ENCODE results near the gene CRYBA1.

Gene CRYBA1

DNA sequence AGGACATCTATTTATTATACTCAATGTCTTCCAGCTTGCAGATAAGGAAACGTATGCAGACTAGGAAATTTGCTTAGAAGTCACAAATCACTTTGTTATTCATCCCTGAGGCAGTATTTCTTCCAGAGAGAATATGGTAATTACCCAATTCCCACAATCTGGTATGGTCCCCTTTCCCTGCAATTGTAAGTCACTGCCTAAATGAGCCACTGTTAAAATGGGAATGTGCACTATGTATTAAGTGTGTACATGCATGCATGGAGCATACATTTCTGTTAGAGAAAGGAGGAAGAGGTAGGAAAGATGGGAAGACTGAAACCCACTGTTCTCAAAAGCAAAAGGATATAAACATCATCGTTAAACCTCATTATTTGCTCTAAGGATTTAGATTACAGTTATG, 37.3 kb downstream of the CRYBA1 start:
- no peak for DNase-seq

DNA sequence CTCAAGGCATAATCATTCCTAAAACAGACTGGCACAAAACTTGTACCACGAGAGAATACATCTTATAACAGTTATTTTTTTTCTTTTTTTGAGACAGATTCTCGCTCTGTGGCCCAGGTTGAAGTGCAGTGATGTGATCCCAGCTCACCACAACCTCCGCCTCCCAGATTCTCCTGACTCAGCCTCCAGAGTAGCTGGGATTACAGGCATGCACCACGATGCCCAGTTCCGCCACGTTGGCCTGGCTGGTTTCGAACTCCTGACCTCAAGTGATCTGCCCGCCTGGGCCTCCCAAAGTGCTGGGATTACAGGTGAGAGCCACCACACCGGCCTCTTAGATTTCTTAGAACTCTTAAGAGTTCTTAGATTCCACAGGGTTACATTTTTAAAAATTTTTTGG, 43.2 kb downstream of the CRYBA1 start:
- no peak for DNase-seq

DNA sequence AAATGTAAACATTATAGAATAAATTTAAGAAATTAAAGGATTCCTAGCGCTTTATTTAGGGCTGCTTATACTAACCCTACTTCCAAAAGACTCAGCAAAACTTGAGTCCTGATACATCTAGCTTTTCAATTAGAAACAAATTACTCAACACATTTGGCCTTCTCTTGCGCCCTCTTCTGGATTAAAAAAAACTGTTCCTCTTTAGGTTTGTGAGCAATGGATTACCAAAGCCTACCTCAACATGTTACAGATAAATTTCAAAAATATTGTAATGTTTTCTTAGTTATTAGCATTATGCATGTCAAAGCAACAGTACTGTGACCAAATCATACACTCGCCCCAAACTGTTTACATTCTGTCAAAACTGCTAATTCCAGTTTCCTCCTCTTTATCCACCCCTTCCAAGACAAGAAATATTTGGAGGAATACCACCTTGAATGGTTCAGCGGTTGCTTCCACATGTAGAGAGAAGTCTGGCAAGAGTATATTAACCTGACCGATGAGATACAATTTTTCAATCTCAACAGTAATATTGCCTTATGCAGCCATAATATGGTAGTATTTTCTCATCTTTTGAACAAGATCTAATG, 44.6 kb downstream of the CRYBA1 start:
- DNase-seq: peak; percentile 61

DNA sequence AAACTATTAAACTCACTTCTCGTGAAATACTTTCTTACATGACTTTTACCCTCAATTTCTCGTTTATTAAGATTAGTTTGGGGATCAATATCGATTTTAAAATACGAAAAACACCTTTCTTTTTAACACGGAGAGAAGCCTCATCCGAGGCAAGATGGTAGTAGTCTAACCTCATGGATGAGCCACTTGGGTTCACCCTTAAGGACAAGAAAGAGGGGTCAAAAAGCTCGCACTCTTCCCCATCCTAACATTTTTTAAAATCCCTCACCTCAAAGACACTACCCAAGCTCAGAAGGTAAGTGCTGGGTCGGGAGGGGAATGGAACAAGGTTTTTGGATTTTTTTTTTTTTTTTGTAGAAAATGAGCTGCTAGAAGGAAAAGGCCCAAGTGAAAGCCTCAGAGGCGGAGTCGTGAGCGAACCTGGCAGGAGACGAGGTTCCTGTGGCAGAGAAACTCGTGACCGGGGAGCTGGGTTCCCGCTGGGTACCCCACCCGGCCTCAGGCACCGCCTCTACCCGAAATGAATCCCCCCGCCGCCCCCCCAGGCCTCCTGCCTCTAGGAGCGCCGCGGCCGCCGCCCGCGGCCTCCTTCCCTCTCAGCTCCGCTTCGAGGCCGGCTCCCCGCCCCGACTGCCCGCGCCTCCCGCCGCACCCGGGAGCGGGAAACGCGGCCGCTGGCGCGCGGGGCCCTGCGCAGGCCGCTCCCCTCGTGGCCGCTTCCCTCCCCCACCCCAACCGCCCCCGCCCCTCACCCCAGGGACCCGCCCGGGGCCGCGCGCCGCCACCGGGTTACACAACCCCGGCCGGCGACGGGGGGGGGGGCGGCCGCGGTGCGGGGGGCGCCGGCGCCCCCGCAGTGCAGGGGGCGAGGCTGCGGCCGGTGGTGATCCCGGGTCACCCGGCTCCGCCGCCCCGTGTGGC, 45.7 kb downstream of the CRYBA1 start:
- DNase-seq: peak; percentile 64

DNA sequence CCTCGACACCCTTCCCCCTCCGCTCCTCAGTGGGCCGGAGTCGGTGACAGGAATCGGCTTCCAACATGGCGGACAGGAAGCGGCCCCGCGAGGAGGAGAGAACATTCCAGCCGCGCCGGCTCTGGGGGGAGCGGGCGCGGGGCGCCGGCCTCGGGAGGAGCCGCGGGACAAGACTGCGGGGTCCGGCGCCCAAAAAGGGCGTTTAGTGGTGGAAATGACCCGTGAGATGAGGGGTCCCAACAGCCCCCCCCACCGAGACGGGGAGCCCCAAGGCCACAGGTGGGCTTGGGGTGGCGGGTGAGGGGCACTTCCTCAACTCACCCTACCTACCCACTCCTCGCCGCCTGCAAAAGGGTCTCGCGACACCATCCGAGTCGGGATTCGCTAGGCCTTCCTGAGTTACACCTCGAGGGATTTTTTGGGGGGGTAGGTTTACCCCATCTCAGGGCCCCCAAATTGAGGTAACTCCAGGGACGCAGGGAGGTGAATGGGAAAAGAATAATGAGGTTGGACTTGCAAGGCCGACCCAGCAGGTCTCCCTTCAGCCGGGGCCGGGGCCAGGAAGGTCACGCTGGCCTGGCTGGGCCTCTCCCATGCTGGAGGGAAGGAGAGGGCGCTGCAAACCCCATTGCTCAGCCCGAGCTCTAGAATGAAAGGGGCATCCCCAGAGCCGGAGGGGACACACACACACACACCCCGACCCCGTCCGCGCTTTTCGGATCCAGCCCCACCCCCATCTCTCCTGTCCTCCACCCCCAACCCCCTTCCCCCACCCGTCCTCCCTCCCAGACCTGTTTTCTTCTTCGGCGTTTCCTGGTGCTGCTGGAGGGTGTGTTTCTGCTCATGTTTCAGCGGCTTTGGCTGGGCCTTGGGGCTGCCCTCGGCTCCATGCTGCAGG, 46.6 kb downstream of the CRYBA1 start:
- peak; percentile 57 for DNase-seq

DNA sequence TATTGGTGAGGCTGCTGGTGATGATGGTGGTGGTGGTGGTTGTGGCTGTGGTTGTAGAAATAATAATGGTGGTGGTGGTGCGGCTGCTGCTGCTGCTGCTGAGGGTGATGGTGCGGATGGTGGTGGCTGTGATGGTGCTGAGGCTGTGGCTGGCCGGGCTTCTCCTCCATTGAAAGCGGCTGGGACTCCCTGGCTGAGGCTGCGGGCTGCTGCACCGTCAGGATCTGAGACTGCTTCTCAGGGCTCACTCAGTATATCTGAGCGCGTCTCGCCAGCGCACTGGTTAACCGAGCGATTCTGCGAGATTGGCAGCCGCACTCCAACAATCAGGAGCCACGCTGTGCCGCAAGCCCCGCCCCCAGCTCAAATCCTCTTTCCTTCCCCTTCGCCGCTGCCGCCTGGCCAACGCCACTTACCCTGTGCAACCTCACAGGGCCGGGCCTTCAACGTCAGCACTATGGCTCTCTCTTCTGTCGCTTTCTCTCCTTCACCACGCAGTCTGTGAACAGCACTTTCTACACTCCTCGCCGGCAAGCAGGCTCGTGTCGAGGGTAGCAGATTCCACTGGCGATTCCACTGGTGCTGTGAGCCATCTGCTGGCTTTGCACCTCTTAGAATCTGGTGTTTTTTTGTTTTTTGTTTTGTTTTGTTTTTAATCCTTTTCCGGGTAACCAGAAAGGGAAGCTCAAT, 47.4 kb downstream of the CRYBA1 start, which contains the start of gene NUFIP2:
Gene NUFIP2 (minus strand): TSS at position 259 of the 690 bp plus-strand sequence. CDS start 89 bp downstream, at position 170.
- DNase-seq: peak; percentile 99

DNA sequence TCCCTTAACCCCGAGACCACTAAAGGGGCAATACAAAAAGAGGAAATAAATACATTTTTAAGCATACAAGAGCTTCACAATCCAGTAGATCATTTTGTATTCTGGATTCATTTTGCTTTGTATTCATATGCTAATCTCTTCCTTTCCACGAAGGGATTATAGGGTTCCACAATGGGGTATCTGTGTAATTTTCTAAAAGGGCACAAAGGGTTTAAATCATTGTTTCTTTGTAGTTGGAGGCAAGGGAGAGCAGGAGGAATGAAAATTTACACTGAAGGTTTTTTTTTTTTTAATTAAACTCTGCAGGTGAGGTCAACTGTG, 47.9 kb downstream of the CRYBA1 start:
- DNase-seq: no peak

- no peak for DNase-seq
Observed at GRCh38 chr17:29295420-29295819, 48.8 kb downstream of the CRYBA1 start.

- no peak for DNase-seq
Observed at GRCh38 chr17:29299031-29299430, 52.4 kb downstream of the CRYBA1 start.

- DNase-seq: no peak
Observed at GRCh38 chr17:29303386-29303785, 56.7 kb downstream of the CRYBA1 start.
